ENCODE results near the gene ALMS1.
A peak's percentile ranks its signal among the peaks of the same experiment; 100 is the strongest.
"Not testable (repeated sequence)": the region's sequence is repeated elsewhere in the genome, so short reads cannot be mapped to it uniquely, and the experiment has no call there.

ALMS1 gene

GRCh38 chr2:73385504-73386341, at the start of gene ALMS1:
TSS of gene ALMS1 (plus strand) at chr2:73385836. CDS start at chr2:73385869, 33 bp downstream.
- DNase-seq (ENCODE audit: low read depth in 2 of 2): peak; percentile 73 to 85

DNA sequence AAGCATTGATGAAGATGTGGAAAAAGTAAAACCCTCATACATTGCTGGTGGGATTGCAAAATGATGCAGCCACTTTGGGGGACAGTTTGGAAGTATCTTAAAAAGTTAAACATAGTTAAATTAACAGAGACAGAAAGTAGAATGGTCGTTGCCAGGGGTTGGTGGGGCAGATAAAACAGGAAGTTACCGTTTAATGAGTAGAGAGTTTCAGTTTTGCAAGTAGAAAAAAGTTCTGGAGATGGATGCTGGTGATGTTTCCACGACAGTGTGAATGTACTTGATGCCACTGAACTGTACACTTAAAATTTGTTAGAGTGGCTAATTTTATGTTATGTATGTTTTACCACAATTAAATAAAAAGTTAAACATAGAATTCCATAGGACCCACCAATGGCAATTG, 47.8 kb upstream of the ALMS1 start:
- DNase-seq (ENCODE audit: low read depth in 2 of 2): no peak

DNA sequence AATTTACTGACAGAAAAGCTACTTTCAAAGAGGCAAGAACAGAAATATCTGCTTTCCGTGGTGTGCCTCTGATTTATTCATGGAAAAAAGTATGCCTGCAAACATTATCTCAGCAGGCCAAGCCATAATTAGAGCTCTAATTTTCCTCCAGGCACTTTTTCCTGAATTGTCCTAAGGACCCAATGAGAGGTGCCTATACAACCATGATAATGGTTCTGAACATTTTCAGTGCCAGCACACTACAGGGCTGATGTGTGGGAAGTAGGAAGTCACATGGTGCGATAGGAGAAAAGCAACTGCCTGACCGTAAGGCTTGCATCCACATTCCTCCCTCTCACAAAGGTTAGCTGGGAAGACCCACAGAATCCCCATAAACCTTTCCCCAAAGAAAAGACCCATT, 46.4 kb upstream of the ALMS1 start:
- no peak for DNase-seq (ENCODE audit: low read depth in 2 of 2)

GRCh38 chr2:73341039-73341438, 44.6 kb upstream of the ALMS1 start:
- DNase-seq (ENCODE audit: low read depth in 2 of 2): no peak

DNA sequence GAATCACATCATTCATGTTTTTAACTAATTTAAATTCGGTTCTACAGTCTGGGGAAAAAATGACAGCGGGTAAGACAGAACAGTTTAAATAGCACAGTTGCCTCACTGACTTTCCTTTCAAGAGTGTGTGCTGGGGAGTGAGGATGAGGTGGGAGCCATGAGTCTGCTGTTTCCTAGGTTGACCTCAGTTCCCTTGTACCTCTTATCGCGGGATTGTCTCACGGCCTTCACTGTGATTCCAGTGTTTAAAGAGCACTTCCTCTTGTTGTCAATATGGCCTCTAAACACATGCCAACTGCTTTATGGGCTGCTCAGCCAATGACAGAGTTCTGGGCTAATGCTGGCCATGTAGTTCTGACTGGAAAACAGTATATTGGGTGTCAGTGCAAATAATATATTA, 41.6 kb upstream of the ALMS1 start:
- no peak for DNase-seq (ENCODE audit: low read depth in 2 of 2)

DNA sequence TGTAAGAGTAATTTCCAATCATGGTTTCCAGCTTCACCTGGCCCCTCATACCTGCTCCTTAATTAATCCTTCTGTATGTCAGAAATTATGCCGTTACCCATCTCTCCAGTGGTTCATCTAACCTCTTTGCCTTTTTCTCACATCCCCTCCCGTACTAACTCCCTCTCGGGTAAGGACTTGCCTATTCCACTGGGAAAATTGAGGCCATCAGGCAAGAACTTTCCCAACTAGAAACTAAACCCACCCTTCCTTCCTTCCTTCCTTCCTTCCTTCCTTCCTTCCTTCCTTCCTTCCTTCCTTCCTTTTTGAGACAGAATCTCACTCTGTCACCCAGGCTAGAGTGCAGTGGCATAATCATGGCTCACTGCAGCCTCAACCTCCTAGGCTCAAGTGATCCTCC, 40.9 kb upstream of the ALMS1 start:
- DNase-seq (ENCODE audit: low read depth in 2 of 2): not testable (repeated sequence)

DNA sequence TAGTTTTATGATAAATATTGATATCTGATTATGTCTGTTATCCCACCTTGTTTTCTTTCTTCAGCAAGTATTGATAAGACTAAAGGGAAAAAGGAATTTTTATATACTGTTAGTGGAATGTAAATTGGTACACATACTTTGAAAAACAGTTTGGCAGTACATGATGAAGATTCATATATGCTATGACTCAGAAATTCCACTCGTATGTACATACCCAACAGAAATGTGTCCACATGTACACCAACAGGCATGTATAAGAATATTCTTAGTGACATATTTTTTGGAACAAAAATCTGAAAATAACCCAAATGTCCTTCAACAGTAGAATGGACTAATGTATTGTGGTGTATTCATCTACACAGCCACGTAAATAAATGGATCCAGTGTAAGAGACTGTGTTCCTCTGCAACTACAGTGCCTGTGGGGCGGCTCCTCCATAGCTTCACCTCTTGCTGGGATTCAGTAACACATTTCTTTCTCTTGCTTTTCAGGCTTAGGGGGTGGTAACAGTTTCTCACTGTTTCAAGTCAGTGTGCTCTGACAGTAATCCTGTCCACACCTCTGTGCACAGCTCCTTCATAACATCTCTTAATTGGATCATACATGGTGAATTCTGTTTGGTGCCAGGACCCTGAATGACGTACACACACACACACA, 35.5 kb upstream of the ALMS1 start:
- DNase-seq (ENCODE audit: low read depth in 2 of 2): no peak

DNA sequence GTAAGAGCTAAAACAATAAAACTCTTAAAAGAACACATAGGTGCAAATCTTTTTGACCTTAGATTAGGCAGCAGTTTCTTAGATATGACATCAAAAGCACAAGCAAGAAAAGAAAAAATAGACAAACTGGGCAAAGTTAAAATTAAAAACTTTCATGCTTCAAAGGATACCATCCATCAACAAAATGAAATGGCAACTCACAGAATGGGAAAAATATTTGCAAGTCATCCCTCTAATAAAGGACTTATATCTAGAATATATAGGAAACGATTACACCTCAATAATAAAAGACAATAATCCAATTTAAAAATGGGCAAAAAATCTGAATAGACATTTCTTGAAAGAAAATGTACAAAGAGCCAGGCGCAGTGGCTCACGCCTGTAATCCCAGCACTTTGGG, 29.5 kb upstream of the ALMS1 start:
- DNase-seq (ENCODE audit: low read depth in 2 of 2): no peak

- no peak for DNase-seq (ENCODE audit: low read depth in 2 of 2)
Observed at GRCh38 chr2:73359915-73360697, 25.5 kb upstream of the ALMS1 start.

DNA sequence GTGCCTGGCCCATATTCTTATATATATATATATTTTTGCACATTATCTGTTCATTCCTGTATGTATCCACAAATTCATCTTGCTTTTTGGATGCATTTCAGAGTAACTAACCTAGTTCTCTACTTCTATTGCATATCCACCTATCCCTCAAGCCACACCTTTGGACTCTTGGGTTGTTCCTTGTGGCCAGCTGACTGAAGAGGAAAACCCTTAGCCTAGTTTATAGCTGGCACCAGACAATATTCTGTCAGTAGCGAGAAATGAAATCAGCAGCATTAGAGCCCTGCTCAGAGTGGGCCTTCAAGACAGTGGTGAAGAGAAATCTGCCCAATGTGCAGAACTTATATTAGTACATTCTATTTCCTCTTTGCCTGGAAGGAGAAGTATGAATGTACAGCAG, 19.6 kb upstream of the ALMS1 start:
- DNase-seq (ENCODE audit: low read depth in 2 of 2): no peak

- no peak for DNase-seq (ENCODE audit: low read depth in 2 of 2)
Observed at GRCh38 chr2:73368781-73369180, 16.9 kb upstream of the ALMS1 start.

DNA sequence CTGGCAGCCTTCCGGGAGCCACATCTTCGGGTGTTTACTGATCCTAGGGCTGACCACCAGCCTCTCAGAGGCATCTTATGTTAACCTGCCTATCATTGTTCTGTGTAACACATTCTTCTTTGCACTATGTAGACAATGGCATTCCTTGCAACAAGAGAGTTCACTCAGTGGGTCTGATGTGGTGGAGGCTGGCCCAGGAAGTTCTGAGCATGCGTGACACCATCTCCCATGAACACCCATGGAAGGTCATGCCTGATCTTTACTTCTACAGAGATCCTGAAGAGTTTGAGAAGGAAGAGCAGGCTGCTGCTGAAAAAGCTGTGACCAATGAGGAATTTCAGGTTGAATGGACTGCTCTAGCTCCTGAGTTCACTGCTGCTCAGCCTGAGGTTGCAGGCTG, 15.3 kb upstream of the ALMS1 start:
- no peak for DNase-seq (ENCODE audit: low read depth in 2 of 2)

DNA sequence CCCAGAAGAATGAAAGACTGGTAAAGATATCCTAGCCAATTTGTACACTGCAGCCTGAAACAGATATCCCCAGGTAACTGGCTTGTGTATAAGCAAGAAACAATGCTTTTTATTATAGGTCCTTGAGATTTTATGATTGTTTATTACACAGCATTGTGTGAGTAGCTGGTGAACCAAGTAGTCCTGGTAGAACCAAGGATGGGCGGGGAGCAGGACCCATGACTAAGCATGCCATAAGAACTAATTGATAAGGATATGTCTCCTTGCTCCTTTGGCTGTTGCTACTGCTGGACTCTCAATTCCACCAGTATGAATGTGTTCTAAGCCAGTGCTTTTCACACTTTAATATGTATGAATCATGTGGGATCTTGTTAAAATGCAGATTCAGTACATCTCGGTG, 12.3 kb upstream of the ALMS1 start:
- DNase-seq (ENCODE audit: low read depth in 2 of 2): no peak

- no peak for DNase-seq (ENCODE audit: low read depth in 2 of 2)
Observed at GRCh38 chr2:73374269-73374668, 11.4 kb upstream of the ALMS1 start.

GRCh38 chr2:73376681-73377080, 9.0 kb upstream of the ALMS1 start:
- no peak for DNase-seq (ENCODE audit: low read depth in 2 of 2)

- no peak for DNase-seq (ENCODE audit: low read depth in 2 of 2)
Observed at GRCh38 chr2:73383036-73383435, 2.6 kb upstream of the ALMS1 start.

DNA sequence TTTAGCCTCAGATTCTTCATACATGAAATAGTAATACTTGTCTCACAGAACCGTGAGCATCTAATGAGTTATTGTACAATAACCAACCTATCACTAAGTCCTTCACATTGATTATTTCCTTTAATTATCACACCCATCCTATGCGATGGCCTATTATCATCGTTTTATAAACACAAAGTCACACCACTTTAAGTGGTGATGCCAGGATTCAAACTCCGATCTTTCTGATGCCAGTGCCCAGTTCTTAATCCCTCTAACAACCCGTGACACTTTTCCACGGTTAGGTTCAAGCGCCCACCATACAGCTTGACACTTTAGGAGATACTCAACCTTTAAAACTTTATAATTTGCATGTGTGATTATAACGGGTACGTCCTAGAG, 523 bp upstream of the ALMS1 start:
- no peak for DNase-seq (ENCODE audit: low read depth in 2 of 2)

- DNase-seq (ENCODE audit: low read depth in 2 of 2): no peak
Observed at GRCh38 chr2:73386342-73386868, 769 bp downstream of the ALMS1 start.

DNA sequence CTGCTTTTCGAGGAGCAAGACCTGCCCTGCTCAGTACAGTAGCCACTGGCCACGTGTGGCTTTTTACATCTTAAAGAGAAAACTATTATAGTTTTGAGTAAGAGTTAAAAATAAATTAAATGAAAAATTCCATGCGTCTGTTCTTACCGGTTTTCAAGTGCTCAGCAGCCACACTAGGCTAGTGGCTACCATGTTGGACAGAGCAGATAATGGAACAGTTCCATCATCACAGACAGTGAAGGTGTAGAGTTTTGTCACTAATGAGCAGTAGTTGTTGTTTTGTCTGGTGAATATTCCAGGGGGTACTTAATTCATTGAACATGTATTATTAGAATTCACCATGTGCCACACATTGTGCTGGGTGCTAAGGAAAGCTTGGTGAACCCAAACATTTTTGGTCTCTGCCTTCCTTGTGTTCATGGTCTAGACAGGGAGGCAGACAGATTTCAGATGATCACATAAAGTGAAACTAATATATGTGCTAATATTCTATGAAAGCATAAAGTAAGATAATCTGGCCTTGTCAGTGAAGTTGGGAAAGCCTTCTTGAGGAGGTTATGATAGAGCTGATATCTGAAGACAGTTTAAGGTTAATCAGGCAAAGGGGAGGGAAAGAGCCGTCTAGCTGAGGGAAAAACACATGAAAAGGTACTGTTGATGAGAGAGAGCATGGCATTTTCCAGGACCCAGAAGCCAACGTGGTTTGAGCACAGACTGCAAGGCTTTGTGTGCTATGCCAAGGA, 1.4 kb downstream of the ALMS1 start:
- no peak for DNase-seq (ENCODE audit: low read depth in 2 of 2)

DNA sequence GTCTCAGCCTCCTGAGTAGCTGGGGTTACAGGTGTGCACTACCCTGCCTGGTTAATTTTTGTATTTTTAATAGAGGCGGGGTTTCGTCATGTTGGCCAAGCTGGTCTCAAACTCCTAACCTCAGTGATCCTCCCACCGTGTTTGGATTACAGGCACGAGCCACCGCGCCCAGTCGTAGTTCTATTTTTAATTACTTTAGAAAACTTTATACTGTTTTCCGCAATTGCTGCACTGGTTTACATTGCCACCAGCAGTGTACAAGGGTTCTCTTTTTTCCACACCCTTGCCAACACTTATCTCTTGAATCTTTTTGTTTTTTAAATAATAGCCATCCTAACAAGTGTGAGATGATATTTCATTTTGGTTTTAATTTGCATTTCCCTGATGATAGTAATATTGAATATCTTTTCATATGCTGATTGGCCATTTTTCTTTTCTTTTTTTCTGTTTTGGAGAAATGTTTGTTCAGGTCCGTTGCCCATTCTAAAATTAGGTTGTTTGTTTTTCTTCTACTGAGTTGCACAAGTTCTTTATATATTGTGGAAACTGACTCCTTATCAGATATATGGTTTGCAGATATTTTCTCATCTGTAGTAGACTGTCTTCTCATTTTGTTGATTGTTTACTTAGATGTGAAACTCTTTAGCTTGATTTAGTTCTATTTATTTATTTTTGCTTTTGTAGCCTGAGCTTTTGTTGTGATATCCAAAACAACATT, 16.9 kb downstream of the ALMS1 start:
- DNase-seq (ENCODE audit: low read depth in 2 of 2): no peak

GRCh38 chr2:73403237-73403636, 17.6 kb downstream of the ALMS1 start:
- DNase-seq (ENCODE audit: low read depth in 2 of 2): no peak
